ENCODE results near the gene PDP2. TPM values are rescaled to one million over a fixed set of nuclear protein-coding genes. Genes with fewer than 3 reads are reported as not detected.

PDP2 gene
- total RNA-seq, 1 experiment from 2014 or later: 18.1 TPM

DNA sequence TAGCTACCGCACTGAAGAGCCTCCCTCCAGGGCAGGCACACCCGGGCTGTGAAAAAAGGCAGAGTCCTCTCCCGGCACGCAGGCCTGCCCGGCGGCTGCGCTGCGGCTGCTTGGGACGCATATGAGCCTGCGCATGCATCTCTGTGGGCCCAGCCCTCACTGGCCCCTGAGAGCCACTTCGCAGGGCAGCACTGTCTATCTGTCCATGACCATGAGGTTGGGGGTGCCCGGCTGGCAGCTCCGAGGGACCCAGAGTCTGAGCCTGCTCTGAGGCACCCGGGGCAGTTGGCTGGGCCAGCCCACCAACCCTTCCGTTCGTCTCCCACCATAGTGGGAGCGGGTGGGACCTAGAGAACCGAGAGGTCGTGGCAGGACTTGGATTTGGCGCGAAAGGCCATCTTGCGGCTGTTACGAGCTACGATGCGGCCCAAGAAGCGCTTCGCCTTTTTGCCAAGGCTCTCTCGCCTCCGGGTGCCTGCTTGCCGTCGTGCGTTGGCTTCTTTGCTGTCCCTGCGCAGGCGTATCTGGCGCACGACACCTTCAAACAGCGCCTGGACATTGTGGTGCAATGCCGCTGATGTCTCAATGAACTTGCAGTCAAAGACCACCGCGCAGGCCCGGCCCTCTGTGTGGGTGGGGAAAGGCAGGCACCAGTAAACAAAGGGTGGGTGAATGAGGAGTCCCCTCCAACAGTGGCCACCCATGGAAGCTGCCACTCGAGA lies 41.6 kb downstream of the PDP2 start:
- no peak for DNase-seq
- no peak overlapping the region for H3K27ac ChIP-seq
- peaks cover 38% of the 10 kb centered on the region for H3K27me3 ChIP-seq
- H3K36me3 ChIP-seq: no peaks in the 10 kb centered on the region
- peaks cover 22% of the 10 kb centered on the region for H3K4me1 ChIP-seq
- H3K4me3 ChIP-seq: no peak overlapping the region
- H3K9me3 ChIP-seq (replicated peaks): no peaks in the 10 kb centered on the region

- no peaks in the 10 kb centered on the region for H3K9me3 ChIP-seq (replicated peaks)
- peaks cover 28% of the 10 kb centered on the region for H3K27me3 ChIP-seq
- peaks cover 36% of the 10 kb centered on the region for H3K4me1 ChIP-seq
- peak; percentile 55 to 65 for DNase-seq
- H3K36me3 ChIP-seq: no peaks in the 10 kb centered on the region
- no peak overlapping the region for H3K27ac ChIP-seq
- H3K4me3 ChIP-seq: no peak overlapping the region
Measured at GRCh38 chr16:66923247-66923731, 43.0 kb downstream of the PDP2 start.

GRCh38 chr16:66923866-66924265 lies 43.6 kb downstream of the PDP2 start:
- H3K27ac ChIP-seq: no peak overlapping the region
- no peaks in the 10 kb centered on the region for H3K9me3 ChIP-seq (replicated peaks)
- no peak for DNase-seq
- H3K4me1 ChIP-seq: peaks cover 40% of the 10 kb centered on the region
- H3K27me3 ChIP-seq: peaks cover 23% of the 10 kb centered on the region
- no peak overlapping the region for H3K4me3 ChIP-seq
- no peaks in the 10 kb centered on the region for H3K36me3 ChIP-seq

GRCh38 chr16:66924527-66925321 lies 44.4 kb downstream of the PDP2 start:
- H3K4me3 ChIP-seq: no peak overlapping the region
- peaks cover 18% of the 10 kb centered on the region for H3K27me3 ChIP-seq
- no peaks in the 10 kb centered on the region for H3K36me3 ChIP-seq
- no peak for DNase-seq
- H3K4me1 ChIP-seq: peaks cover 40% of the 10 kb centered on the region
- H3K27ac ChIP-seq: no peak overlapping the region
- no peaks in the 10 kb centered on the region for H3K9me3 ChIP-seq (replicated peaks)

- no peak within 1 kb of the TSS for H3K27ac ChIP-seq
- no peak for DNase-seq
- H3K36me3 ChIP-seq: no peaks in the 10 kb centered on the region
- H3K27me3 ChIP-seq: peaks cover 18% of the 10 kb centered on the region
- H3K9me3 ChIP-seq (replicated peaks): no peaks in the 10 kb centered on the region
- no peak within 1 kb of the TSS for H3K4me3 ChIP-seq
- H3K4me1 ChIP-seq: peaks cover 40% of the 10 kb centered on the region
Measured at GRCh38 chr16:66925322-66925840, 45.1 kb downstream of the PDP2 start, which contains the start of gene RRAD. TSS of gene RRAD (minus strand) at chr16:66925535. CDS start at chr16:66925179, 356 bp downstream.

- Histone ChIP-seq H3K4me3 (no peak overlapping the region), H3K27me3 (peaks cover 13% of the 10 kb centered on the region), H3K36me3 (no peaks in the 10 kb centered on the region), H3K27ac (no peak overlapping the region), H3K4me1 (peaks cover 40% of the 10 kb centered on the region), H3K9me3 (replicated peaks) (no peaks in the 10 kb centered on the region)
- DNase-seq: no peak
Measured at GRCh38 chr16:66926171-66926947, 46.0 kb downstream of the PDP2 start.

GRCh38 chr16:66926961-66927436 lies 46.7 kb downstream of the PDP2 start:
- peaks cover 8% of the 10 kb centered on the region for H3K27me3 ChIP-seq
- DNase-seq: peak; percentile 83 to 84
- H3K4me1 ChIP-seq: peaks cover 40% of the 10 kb centered on the region
- no peak overlapping the region for H3K4me3 ChIP-seq
- H3K27ac ChIP-seq: no peak overlapping the region
- no peaks in the 10 kb centered on the region for H3K9me3 ChIP-seq (replicated peaks)
- H3K36me3 ChIP-seq: no peaks in the 10 kb centered on the region

DNA sequence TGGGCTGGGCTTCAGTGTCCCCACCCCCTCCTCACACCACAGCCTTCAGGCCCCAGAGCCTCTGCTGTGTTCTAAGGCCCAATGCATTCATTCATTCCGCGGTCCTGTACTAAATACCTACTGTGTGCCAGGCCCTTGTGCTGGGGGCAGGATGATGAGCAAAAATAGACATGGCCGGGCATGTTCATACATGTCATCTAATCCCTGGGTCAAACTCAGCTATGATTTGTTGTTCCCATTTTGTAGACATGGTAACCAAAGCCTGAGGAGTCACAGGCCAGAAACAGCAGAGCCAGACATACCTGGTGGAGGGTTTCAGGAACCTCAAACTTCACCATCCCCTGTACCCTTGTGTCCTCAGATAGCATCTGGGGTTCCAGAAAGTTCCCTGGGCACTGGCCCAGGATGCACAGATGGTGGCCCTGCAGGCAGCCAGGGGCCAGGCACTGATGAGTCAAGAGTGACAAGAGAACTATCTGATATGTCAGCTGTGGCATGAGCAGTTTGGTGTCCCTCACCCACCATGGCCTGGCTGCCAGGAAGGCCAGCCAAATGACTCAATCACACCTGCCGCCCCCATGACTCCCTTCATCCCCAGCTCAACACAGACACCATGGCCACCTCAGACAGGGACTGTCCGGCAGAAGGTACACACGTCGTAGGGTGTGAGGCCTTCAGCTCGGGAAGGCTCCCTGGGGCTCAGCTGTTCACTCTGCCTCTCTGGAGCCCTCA lies 47.8 kb downstream of the PDP2 start:
- Histone ChIP-seq H3K27me3 (peaks cover 8% of the 10 kb centered on the region), H3K27ac (no peak overlapping the region), H3K9me3 (replicated peaks) (no peaks in the 10 kb centered on the region), H3K4me3 (no peak overlapping the region), H3K36me3 (no peaks in the 10 kb centered on the region), H3K4me1 (peaks cover 37% of the 10 kb centered on the region)
- DNase-seq: peak; percentile 48 to 54

DNA sequence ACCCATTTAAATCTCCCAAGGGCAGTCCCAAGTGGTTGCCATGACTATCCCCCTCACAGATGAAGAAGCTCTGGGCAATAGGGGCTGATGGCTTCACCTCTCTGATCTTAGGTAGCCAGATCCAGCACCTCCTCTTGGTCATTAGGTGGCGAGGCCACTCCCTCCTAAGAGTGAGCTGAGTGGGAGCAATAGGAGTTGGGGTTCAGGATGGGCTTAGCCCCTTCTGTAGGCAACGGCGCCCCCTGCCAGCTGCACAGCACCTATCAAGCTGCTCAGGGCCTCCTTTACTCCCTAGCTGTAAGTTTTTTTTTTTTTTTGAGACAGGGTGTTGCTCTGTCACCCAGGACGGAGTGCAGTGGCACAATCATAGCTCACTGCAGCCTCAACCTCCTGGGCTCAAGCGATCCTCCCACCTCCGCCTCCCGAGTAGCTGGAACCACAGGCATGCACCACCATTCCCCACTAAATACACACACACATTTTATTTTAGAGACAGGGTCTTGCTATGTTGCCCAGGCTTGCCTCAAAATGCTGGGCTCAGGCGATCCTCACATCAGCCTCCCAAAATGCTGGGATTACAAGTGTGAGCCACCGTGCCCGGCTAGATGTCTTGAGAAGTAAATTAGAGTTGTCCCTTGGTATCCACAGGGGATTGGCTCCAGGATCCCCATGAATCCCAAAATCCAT lies 48.5 kb downstream of the PDP2 start:
- Histone ChIP-seq H3K27me3 (peaks cover 5% of the 10 kb centered on the region), H3K36me3 (no peaks in the 10 kb centered on the region), H3K9me3 (replicated peaks) (no peaks in the 10 kb centered on the region), H3K27ac (no peak overlapping the region), H3K4me1 (peaks cover 34% of the 10 kb centered on the region), H3K4me3 (no peak overlapping the region)
- DNase-seq: peak; percentile 71 to 72

DNA sequence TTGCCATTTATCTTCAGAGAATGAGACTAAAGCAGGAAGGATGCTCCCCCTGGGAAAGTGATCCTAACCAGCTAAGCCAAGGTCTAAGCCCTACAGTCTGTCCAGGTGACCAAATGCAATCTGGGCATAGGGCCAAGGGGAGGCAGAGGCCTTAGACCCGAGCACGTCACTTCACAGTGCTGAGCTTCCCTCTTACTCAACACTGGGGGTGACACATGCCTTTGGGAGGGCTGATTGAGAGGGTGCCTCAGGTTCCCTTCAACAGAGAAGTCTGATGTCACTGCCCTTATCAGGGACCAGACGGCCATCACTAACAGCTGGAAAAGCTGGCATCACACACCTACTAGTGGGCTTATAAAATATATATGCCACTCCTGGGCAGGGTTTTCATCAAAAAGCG lies 49.9 kb downstream of the PDP2 start:
- peaks cover 34% of the 10 kb centered on the region for H3K4me1 ChIP-seq
- no peak for DNase-seq

GRCh38 chr16:66931665-66932064 lies 51.4 kb downstream of the PDP2 start:
- Histone ChIP-seq H3K27ac (no peak overlapping the region), H3K36me3 (no peaks in the 10 kb centered on the region), H3K4me3 (no peak overlapping the region), H3K9me3 (replicated peaks) (no peaks in the 10 kb centered on the region), H3K27me3 (no peaks in the 10 kb centered on the region), H3K4me1 (peaks cover 25% of the 10 kb centered on the region)
- DNase-seq: no peak

More for the DNA sequence above, 49.9 kb downstream of the PDP2 start:
- Histone ChIP-seq H3K9me3 (replicated peaks) (no peaks in the 10 kb centered on the region), H3K4me3 (no peak overlapping the region), H3K36me3 (no peaks in the 10 kb centered on the region), H3K27ac (no peak overlapping the region), H3K27me3 (no peaks in the 10 kb centered on the region)

DNA sequence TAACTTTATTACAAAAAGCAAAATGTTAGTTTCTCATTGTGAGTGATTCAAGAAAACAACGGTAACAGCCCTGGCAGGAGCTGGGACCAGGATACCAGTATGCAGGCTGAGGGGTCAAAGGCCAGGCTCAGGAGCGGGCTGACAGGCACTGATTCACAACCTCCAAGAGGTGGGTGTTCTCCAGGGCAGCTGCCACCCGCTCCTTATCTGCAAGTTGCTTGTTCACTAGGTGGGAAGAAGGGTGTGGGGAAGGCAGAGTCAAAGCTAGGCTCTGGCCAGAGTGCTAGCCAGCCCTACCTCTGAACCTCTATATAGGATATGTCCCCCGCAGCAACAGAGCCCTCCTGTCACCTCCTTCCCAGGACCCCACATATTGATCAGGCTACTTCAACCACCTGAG lies 51.8 kb downstream of the PDP2 start:
- H3K4me1 ChIP-seq: peaks cover 21% of the 10 kb centered on the region
- no peaks in the 10 kb centered on the region for H3K27me3 ChIP-seq
- H3K27ac ChIP-seq: no peak overlapping the region
- H3K9me3 ChIP-seq (replicated peaks): no peaks in the 10 kb centered on the region
- H3K36me3 ChIP-seq: no peaks in the 10 kb centered on the region
- H3K4me3 ChIP-seq: no peak overlapping the region
- no peak for DNase-seq

DNA sequence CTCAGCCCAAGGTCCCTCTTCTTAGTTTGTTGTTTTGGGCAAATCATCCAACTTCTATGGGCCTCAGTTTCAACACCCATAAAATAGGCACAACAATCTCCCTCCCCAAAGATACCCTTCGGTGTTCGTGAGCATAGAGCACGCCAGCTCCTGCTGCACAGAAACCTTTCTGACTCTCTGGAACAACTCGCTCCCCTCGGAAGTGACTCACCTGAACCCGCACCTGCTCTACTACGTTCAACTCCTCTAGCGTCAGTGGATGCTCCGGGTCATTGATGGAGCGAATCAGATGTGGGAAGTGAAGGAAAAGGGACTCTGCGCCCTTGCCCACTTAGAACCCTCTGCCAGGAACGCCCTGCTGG lies 53.4 kb downstream of the PDP2 start:
- no peak for DNase-seq
- no peaks in the 10 kb centered on the region for H3K27me3 ChIP-seq
- peak overlapping the region; percentile 71 for H3K27ac ChIP-seq
- H3K4me3 ChIP-seq: peak overlapping the region; percentile 95
- H3K36me3 ChIP-seq: 0 out of 2 replicates have a peak, but pooled peaks cover 2% of the 10 kb centered on the region
- no peaks in the 10 kb centered on the region for H3K9me3 ChIP-seq (replicated peaks)
- peaks cover 5% of the 10 kb centered on the region for H3K4me1 ChIP-seq

Data from SJCRH30 (cell line).